Mucosa of descending colon (tissue), 3 donors: ENCODE data around the gene BTBD10. TPM values are rescaled to one million over a fixed set of nuclear protein-coding genes. Genes with fewer than 3 reads are reported as not detected.

Source experiments
- ATAC-seq: fragments of 200-7000 bp; cut with Tn5 transposase; one replicate; pipeline ENCODE4 v1.9.1; 2020; ENCODE audit warnings: mild to moderate bottlenecking, moderate library complexity
- DNase-seq, 3 donors: peaks; one replicate each; pipeline ENCODE4 v3.0.0-alpha.2; 2020
- H3K36me3 ChIP-seq: fragments of 200-600 bp; one replicate; pipeline ENCODE4 v1.8.0; 2021; ENCODE audit warnings: low read depth, mild to moderate bottlenecking
- H3K4me1 ChIP-seq: fragments of 200-600 bp; one replicate; pipeline ENCODE4 v1.8.0; 2021; ENCODE audit warnings: low read depth, mild to moderate bottlenecking
- H3K4me3 ChIP-seq: fragments of 200-600 bp; one replicate; pipeline ENCODE4 v1.8.0; 2021; ENCODE audit warnings: mild to moderate bottlenecking
- H3K9me3 ChIP-seq: fragments of 200-600 bp; one replicate; pipeline ENCODE4 v1.8.0; 2021; ENCODE audit warnings: mild to moderate bottlenecking
- intact Hi-C, 2 donors: fragments of 100-400 bp; cut with DNase I in 1 of 2; cut with micrococcal nuclease in 1 of 2; formaldehyde crosslinking; loops; one replicate each; pipeline versions ENCODE4 v1.11.0 to v1.11.1; 2022; cut with DNase I, micrococcal nuclease
- long read RNA-seq, 2 donors: library from polyadenylated mRNA; unstranded; transcript quantifications; one replicate each; pipeline ENCODE4 v2.0.0, GENCODE V29; 2019 to 2021
- total RNA-seq, 3 donors: library from RNA; stranded (reverse); fragmentation: NEBNext Ultra II Directional in 2 of 3; extraction: Animal tissue kit (Norgen Biotek cat#: 25700) in 2 of 3; gene quantifications; one replicate each; pipeline versions ENCODE4 v1.2.1 to v1.2.4, GENCODE V29; 2021 to 2023
- TF ChIP-seq, protein P1 (sequence below): fragments of 200-600 bp; IDR thresholded peaks from one replicate; pipeline ENCODE4 v1.8.0; 2022; ENCODE audit warnings: antibody characterized with exemption, mild to moderate bottlenecking
- donor health status: DM: no; HTN: no; CAD: no; lungs with moderate emphysema.
- donor health status: DM: no; HTN: no; CAD: no.
- donor health status: DM: no; HTN: yes; CAD: no.

Gene BTBD10
- total RNA-seq, result 10 to 100 TPM; 28.2 to 37.8 (median 29.5) TPM
- long read RNA-seq, donor 1, transcript BTBD10-208 (8 exons, 1,662 nt), result minor isoform, 22 of 57 reads
- long read RNA-seq, donor 1, transcript BTBD10-201 (9 exons, 2,504 nt), result major isoform, 25 of 57 reads
- long read RNA-seq, donor 1, partial matches to known transcripts, result 2 of 57 reads
- long read RNA-seq, donor 1, other reads (novel, unspliced or antisense), result 7 of 57 reads
- long read RNA-seq, donor 2, transcript BTBD10-201 (9 exons, 2,504 nt), result major isoform, 5 of 22 reads
- long read RNA-seq, donor 2, transcript BTBD10-208 (8 exons, 1,662 nt), result major isoform, 5 of 22 reads
- long read RNA-seq, donor 2, partial matches to known transcripts, result 6 of 22 reads
- long read RNA-seq, donor 2, other reads (novel, unspliced or antisense), result 6 of 22 reads

DNA sequence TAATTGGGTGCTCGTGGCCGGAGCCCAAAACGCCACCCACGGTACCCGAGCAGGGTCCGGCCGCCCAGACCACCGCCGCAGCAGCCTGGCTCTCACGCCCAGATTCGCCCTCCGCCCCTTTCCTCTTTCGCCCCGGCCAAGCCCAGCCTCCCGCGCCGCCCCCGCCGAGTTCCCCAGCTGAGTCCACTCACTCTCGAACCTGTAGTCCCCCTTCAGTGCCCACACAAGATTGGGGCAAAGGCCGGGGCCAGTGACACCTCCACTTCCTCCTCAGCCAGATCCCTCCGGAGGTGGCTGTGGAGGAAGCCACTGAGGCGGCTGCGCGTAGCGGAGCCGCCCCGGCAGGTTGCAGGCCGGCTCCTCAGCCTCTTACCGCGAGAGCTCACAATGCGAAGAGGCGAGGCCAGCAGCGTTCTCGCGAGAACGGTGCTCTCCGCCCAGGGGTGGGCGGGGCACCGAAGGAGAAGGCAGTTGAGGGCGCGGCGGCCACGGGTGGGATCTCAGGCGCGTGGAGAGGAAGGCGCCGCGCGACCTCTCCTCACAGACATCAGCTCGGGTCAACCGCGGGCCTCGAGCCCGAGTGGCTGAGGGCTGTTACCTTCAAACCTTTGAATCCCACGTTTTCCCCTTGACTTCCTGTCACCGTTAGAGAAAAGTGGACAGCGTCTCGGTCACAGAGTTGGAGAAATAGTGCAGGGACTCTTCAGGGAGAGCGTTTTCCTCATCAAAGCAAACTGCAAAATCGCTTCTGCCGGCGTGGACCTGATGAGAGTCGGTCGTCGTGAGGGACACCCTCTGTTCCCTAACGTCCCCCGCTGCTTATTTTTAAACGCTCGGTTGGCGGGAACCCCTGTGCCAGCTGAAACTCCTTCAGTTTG lies at the start of gene BTBD10:
Gene BTBD10, minus strand, starts transcription at position 322 of the 878 bp plus-strand sequence. CDS start 18,098 bp downstream, outside the sequence.
- TF ChIP-seq, protein P1, sequence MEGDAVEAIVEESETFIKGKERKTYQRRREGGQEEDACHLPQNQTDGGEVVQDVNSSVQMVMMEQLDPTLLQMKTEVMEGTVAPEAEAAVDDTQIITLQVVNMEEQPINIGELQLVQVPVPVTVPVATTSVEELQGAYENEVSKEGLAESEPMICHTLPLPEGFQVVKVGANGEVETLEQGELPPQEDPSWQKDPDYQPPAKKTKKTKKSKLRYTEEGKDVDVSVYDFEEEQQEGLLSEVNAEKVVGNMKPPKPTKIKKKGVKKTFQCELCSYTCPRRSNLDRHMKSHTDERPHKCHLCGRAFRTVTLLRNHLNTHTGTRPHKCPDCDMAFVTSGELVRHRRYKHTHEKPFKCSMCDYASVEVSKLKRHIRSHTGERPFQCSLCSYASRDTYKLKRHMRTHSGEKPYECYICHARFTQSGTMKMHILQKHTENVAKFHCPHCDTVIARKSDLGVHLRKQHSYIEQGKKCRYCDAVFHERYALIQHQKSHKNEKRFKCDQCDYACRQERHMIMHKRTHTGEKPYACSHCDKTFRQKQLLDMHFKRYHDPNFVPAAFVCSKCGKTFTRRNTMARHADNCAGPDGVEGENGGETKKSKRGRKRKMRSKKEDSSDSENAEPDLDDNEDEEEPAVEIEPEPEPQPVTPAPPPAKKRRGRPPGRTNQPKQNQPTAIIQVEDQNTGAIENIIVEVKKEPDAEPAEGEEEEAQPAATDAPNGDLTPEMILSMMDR, result no peak
- H3K36me3 ChIP-seq, result no peaks in the 10 kb centered on the region
- intact Hi-C loops, result no loop called here
- DNase-seq (peak; percentile 94 to 97 (median 96)), ATAC-seq (peak; percentile 99)
- no peaks in the 10 kb centered on the region for H3K9me3 ChIP-seq
- peaks cover 4% of the 10 kb centered on the region for H3K4me1 ChIP-seq
- H3K4me3 ChIP-seq, result peak within 1 kb of the TSS; percentile 90

DNA sequence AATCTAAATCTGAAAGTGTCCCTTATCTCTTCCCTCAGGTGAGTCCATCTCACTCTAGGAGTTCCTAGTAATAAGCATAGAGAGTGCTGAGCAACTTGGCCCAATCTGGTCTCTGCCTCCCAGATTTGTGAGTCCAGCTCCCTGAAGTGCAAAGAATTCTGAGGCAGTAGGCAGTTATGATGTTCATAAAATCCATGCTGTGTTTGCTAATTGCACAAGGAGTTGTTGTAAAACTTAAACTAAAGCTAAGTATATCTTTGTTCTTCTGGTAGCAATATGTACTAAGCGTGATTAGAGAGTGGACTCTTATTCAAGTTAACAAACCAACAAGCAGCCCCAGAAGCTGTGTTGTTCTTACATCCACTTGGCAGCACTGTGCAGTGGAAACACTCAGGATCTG lies 40.4 kb upstream of the BTBD10 start:
- intact Hi-C loops, result no loop called here
- TF ChIP-seq, protein P1, result no peak
- no peaks in the 10 kb centered on the region for H3K36me3 ChIP-seq
- H3K9me3 ChIP-seq, result no peaks in the 10 kb centered on the region
- no peaks in the 10 kb centered on the region for H3K4me1 ChIP-seq
- ATAC-seq, result peak; percentile 93
- DNase-seq, result peak in 1 of 3 donors; percentile 27
- H3K4me3 ChIP-seq, result no peak overlapping the region

DNA sequence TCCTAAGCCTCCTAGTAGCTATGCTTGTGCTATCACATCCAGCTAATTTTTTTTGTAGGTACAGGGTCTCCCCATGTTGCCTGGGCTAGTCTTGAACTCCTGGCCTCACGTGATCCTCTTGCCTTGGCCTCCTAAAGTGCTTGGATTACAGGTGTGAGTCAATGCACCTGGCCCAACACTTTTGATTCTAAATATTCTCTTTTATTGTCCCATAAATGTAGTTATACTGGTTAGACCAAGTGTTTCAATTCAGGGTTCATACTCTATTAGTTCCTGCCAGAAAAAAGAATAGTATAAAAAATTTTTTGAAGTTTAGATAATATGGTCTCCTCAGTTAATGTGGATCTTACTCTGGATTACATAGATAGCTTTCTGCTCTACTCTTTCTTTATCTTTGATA lies 39.5 kb upstream of the BTBD10 start:
- Histone ChIP-seq H3K4me1 (no peaks in the 10 kb centered on the region), H3K4me3 (no peak overlapping the region), H3K36me3 (no peaks in the 10 kb centered on the region), H3K9me3 (no peaks in the 10 kb centered on the region)
- no peak for DNase-seq
- ATAC-seq, result peak; percentile 60
- TF ChIP-seq, protein P1, result no peak
- intact Hi-C loops, result no loop called here

DNA sequence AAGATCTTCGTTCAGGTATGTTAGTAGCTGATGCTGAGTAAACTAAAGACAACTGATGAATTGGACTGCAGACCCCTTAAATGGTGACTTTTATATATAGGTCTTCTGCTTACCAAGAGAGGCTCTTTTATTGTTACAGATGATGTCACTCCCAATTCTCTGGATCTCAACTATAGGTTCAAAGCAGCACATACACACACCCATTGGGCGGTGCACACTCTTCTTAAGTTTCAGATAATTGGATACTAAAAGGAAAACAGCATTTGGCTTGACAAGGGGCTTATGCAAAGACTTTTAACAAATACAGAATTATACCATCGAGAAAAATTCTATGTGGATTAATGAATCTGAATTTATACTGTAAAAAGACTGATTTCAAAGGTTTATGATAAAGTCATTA lies 32.9 kb upstream of the BTBD10 start, which contains the start of gene PTH:
Gene PTH, minus strand, starts transcription at position 69 of the 400 bp plus-strand sequence. CDS start 3,142 bp downstream, outside the sequence.
- no peak within 1 kb of the TSS for H3K4me3 ChIP-seq
- intact Hi-C loops, result no loop called here
- no peak for DNase-seq
- H3K36me3 ChIP-seq, result no peaks in the 10 kb centered on the region
- H3K9me3 ChIP-seq, result no peaks in the 10 kb centered on the region
- H3K4me1 ChIP-seq, result no peaks in the 10 kb centered on the region
- ATAC-seq, result no peak
- TF ChIP-seq, protein P1, result no peak

DNA sequence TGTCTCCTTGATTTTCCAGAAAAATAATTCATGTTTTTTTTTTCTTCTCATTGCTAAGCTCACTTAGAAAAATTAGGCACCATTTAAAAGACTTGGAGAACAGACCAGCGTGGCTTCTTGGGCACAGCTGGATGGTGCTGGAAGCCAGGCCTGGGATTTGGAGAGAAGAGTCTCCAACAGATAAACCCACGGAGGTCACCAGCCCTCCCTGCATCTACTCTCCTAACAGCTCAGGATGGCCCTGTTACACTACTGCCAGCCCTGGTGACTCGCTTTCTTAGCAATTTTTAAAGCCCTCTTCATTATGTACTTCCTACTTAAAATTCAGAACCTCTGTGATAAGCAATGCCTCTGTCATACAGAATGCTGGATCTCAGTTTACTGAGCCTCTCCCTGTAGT lies 31.0 kb upstream of the BTBD10 start:
- intact Hi-C loops, result no loop called here
- no peak for ATAC-seq

More for the DNA sequence above, 31.0 kb upstream of the BTBD10 start:
- no peak for DNase-seq
- H3K9me3 ChIP-seq, result no peaks in the 10 kb centered on the region
- TF ChIP-seq, protein P1, result no peak
- H3K4me1 ChIP-seq, result no peaks in the 10 kb centered on the region
- no peak overlapping the region for H3K4me3 ChIP-seq
- no peaks in the 10 kb centered on the region for H3K36me3 ChIP-seq
